GM12865 (cell line): ENCODE data around the gene TMIGD3.

Experiments
- DNase-seq: peaks from one replicate; pipeline ENCODE4 v3.0.0; 2010; ENCODE audit warnings: low read depth
- H3K4me3 ChIP-seq: 2 replicates; pipeline ENCODE4 v1.5.1; 2011; ENCODE audit warnings: mild to moderate bottlenecking, low read depth, low read length, control low read depth
- TF ChIP-seq, protein P1 (sequence below): IDR thresholded peaks from 2 replicates; pipeline ENCODE4 v1.5.1; 2011; ENCODE audit warnings: low read length, control low read depth, low read depth, inconsistent platforms; ENCODE audit not compliant: insufficient read depth; ENCODE audit errors: missing control alignments

TMIGD3 gene

DNA sequence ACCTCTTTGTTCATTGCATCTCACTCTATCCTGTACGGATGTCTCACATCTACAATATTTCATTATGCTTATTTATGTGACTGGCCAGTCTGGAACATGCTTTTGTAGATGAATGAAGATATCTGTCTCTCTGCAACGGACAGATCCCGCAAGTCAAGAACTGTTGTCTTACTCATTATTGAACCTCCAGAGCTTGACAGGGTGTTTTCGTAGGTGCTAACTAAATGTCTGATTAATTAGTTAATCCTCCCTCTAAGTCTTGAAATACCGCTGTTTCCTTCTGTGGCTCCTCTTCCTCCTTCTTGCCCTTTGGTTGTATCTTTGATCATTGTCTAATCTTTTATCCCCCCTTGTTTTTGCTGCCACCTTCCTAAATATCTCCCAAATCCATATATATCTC is 32.8 kb downstream of the TMIGD3 start:
- TF ChIP-seq, protein P1, sequence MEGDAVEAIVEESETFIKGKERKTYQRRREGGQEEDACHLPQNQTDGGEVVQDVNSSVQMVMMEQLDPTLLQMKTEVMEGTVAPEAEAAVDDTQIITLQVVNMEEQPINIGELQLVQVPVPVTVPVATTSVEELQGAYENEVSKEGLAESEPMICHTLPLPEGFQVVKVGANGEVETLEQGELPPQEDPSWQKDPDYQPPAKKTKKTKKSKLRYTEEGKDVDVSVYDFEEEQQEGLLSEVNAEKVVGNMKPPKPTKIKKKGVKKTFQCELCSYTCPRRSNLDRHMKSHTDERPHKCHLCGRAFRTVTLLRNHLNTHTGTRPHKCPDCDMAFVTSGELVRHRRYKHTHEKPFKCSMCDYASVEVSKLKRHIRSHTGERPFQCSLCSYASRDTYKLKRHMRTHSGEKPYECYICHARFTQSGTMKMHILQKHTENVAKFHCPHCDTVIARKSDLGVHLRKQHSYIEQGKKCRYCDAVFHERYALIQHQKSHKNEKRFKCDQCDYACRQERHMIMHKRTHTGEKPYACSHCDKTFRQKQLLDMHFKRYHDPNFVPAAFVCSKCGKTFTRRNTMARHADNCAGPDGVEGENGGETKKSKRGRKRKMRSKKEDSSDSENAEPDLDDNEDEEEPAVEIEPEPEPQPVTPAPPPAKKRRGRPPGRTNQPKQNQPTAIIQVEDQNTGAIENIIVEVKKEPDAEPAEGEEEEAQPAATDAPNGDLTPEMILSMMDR, result no peak
- DNase-seq, result no peak
- no peak overlapping the region for H3K4me3 ChIP-seq

DNA sequence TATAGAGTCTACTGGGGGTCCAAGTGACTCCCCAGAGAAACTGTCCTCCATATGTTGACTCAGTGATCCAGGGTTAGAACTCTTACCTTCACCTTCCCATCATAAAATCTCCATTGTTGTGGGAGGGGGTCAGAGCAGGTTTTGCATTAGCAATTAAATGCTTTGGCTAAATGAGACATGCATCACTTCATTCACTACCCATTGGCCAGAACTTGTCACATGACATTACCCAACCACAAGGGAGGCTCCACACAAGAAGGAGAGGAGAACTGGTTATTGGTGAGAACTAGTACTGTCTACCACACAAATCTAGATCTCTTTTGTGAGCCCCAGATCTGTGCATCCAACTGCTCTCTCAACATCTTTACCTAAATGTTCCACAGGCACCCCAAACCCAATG is 33.9 kb downstream of the TMIGD3 start:
- DNase-seq, result no peak
- no peak overlapping the region for H3K4me3 ChIP-seq
- TF ChIP-seq, protein P1, result no peak

GRCh38 chr1:111468717-111469100 is 34.7 kb downstream of the TMIGD3 start:
- DNase-seq, result no peak
- H3K4me3 ChIP-seq, result no peak overlapping the region
- TF ChIP-seq, protein P1, result no peak

DNA sequence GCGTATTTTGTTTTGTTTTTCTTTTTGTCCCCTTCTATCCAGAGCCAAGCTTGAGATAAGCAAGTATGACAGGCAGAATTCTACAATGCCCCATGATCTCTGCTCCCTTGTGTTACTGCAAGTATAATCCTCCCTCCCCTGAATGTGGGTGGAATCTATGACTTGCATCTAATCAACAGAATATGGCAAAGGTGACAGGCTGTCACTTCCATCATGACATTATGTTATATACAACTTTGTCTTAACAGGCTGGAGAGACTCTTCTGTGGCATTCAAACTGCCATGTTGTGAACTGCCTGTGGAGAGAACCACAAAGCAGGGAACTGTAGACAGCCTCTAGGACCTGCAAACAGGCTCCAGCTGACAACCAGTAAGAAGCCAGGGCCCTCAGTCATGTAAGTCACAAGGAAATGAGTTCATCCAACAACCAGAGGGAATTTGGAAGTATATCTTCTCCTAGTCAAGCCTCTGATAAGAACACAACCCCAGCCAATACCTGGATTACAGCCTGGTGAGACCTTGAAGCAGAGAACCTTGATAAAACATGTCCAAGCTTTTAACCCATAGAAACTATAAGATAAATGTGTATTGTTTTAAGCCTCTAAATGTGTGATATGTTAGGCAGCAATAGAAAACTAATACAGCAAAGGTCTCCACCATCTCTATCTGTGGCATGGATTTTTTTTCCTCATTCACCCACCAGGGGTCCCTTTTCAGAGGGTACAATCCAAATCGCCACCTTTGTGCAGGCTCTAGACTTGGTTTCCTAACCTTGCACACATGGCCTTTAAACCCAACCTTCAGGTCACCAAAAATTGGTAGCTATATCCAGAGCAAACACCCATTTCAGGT is 35.3 kb downstream of the TMIGD3 start:
- H3K4me3 ChIP-seq, result no peak overlapping the region
- TF ChIP-seq, protein P1, result no peak
- DNase-seq, result no peak

DNA sequence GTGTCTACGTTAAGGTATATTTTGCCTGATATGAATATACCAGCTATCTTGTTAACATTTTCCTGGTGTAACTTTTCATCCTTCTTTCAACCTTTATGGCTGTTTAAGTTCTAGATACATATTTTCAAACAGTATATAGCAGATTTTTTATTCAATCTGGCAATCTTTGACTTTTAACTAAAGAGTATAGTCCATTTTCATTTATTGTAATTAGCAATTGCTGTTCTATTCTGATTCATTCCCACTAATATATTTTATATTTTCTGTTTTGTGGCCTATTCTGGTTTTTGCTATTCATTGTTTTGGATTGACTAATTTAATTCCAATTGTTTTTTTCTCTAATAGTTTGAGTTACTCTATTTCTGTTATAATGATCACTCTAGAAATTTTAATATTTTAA is 37.0 kb downstream of the TMIGD3 start:
- TF ChIP-seq, protein P1, result no peak
- DNase-seq, result no peak
- H3K4me3 ChIP-seq, result no peak overlapping the region

DNA sequence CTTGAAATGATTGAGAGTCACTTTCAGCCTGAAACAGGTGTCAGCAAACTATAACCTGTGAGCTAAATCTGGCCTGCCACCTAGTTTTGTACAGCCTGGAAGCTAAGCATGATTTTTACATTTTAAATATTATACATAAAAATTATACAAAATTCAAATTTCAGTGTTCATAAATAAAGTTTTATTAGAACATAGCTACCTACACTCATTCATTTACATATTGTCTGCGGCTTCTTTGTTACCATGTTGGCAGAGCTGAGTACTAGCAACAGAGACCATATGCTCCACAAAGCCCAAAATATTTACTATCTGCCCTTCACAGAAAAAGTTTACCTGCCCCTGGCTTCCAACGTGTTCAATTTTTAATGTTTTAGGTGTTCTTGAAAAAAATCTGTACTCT is 37.7 kb downstream of the TMIGD3 start:
- DNase-seq, result no peak
- H3K4me3 ChIP-seq, result no peak overlapping the region
- TF ChIP-seq, protein P1, result no peak

GRCh38 chr1:111463029-111463683 is 40.3 kb downstream of the TMIGD3 start:
- no peak overlapping the region for H3K4me3 ChIP-seq
- no peak for DNase-seq
- TF ChIP-seq, protein P1, result no peak
